IMR-90 (cell line): ENCODE data around the gene NUDT6. TPM values are rescaled to one million over a fixed set of nuclear protein-coding genes. Genes with fewer than 3 reads are reported as not detected.

Experiments used
- ATAC-seq: fragments of 200-7000 bp; cut with Tn5 transposase; 2 replicates; pipeline ENCODE4 v1.9.1; 2020; ENCODE audit warnings: low read depth, mild to moderate bottlenecking, moderate library complexity
- BruUV-seq: library from RNA; stranded (reverse); fragments of 400-500 nt; replicated peaks from 2 replicates; lab custom pipeline; 2021; lab: Mats Ljungman, UMichigan
- CTCF ChIA-PET: fragments of 300-600 bp; formaldehyde crosslinking; extraction: SDS; loops from one replicate; lab custom pipeline; 2021; ENCODE audit warnings: antibody characterized with exemption; lab: Yijun Ruan, JAX
- POLR2A ChIA-PET: fragments of 300-600 bp; sonication (Branson Sonifier 250); formaldehyde crosslinking; loops from one replicate; lab custom pipeline; 2022; ENCODE audit warnings: antibody characterized with exemption; ENCODE audit not compliant: unreplicated experiment; lab: Charles Lee
- DNase-seq: peaks from one replicate; pipeline ENCODE4 v3.0.0; 2013
- H2AFZ ChIP-seq: replicated peaks from 2 replicates; pipeline ENCODE3; 2013; ENCODE audit warnings: low read length, mild to moderate bottlenecking; ENCODE audit not compliant: poor library complexity
- H2AK5ac ChIP-seq: 2 replicates; pipeline ENCODE4 v1.6.1; 2013; ENCODE audit warnings: low read depth, low read length, inconsistent platforms
- H2AK9ac ChIP-seq: replicated peaks from 2 replicates; pipeline ENCODE3; 2013; ENCODE audit warnings: mild to moderate bottlenecking, low read depth, low read length, moderate library complexity; ENCODE audit not compliant: poor library complexity
- H2BK120ac ChIP-seq: 2 replicates; pipeline ENCODE4 v1.6.1; 2013; ENCODE audit warnings: low read depth, low read length, inconsistent platforms
- H2BK15ac ChIP-seq: 3 replicates; pipeline ENCODE4 v1.6.1; 2013; ENCODE audit warnings: low read depth, low read length, inconsistent platforms
- H2BK20ac ChIP-seq: 2 replicates; pipeline ENCODE4 v1.6.1; 2013; ENCODE audit warnings: low read depth, mild to moderate bottlenecking, inconsistent platforms, low read length, moderate library complexity
- H2BK5ac ChIP-seq: 2 replicates; pipeline ENCODE4 v1.6.1; 2013; ENCODE audit warnings: mild to moderate bottlenecking, low read depth, low read length, inconsistent platforms; ENCODE audit not compliant: poor library complexity, severe bottlenecking
- H3K14ac ChIP-seq: replicated peaks from 2 replicates; pipeline ENCODE4 v1.6.1; 2013; ENCODE audit warnings: low read depth, low read length, inconsistent platforms
- H3K18ac ChIP-seq: 2 replicates; pipeline ENCODE4 v1.6.1; 2013; ENCODE audit warnings: low read depth, low read length, control low read depth
- H3K23ac ChIP-seq: 2 replicates; pipeline ENCODE4 v1.6.1; 2013; ENCODE audit warnings: low read depth, low read length, inconsistent platforms
- H3K27ac ChIP-seq: 2 replicates; pipeline ENCODE4 v1.5.1; 2013; ENCODE audit warnings: mild to moderate bottlenecking, control low read depth, low read length; ENCODE audit not compliant: insufficient read depth
- H3K27me3 ChIP-seq: 2 replicates; pipeline ENCODE4 v1.6.1; 2013; ENCODE audit warnings: low read length; ENCODE audit not compliant: control insufficient read depth, insufficient read depth
- H3K36me3 ChIP-seq: 2 replicates; pipeline ENCODE4 v1.6.1; 2013; ENCODE audit warnings: low read length, mixed read lengths; ENCODE audit not compliant: control insufficient read depth, insufficient read depth
- H3K4ac ChIP-seq: 2 replicates; pipeline ENCODE4 v1.6.1; 2013; ENCODE audit warnings: low read depth, low read length, inconsistent platforms
- H3K4me1 ChIP-seq: 2 replicates; pipeline ENCODE4 v1.6.1; 2013; ENCODE audit warnings: low read length, mixed read lengths; ENCODE audit not compliant: control insufficient read depth, insufficient read depth
- H3K4me2 ChIP-seq: 2 replicates; pipeline ENCODE4 v1.6.1; 2013; ENCODE audit warnings: low read depth, mild to moderate bottlenecking, control low read depth, low read length, moderate library complexity
- H3K4me3 ChIP-seq: 2 replicates; pipeline ENCODE4 v1.5.1; 2013; ENCODE audit warnings: low read depth, mild to moderate bottlenecking, control low read depth, low read length, moderate library complexity; ENCODE audit not compliant: insufficient read depth
- H3K56ac ChIP-seq: 2 replicates; pipeline ENCODE4 v1.6.1; 2013; ENCODE audit warnings: low read length, inconsistent platforms; ENCODE audit not compliant: insufficient read depth; ENCODE audit errors: extremely low read depth
- H3K79me1 ChIP-seq, 2 experiments: 2 replicates each; pipeline ENCODE4 v1.6.1; 2013; ENCODE audit warnings: low read length in 2 of 2, inconsistent platforms in 1 of 2, low read depth in 1 of 2
- H3K9ac ChIP-seq: 2 replicates; pipeline ENCODE4 v1.6.1; 2013; ENCODE audit warnings: low read depth, low read length, control low read depth
- H3K9me1 ChIP-seq: 2 replicates; pipeline ENCODE4 v1.6.1; 2013; ENCODE audit warnings: low read length, inconsistent platforms; ENCODE audit not compliant: insufficient read depth
- H3K9me3 ChIP-seq: 2 replicates; pipeline ENCODE4 v1.6.1; 2013; ENCODE audit warnings: low read length; ENCODE audit not compliant: control insufficient read depth, insufficient read depth
- H4K20me1 ChIP-seq: 2 replicates; pipeline ENCODE4 v1.6.1; 2013; ENCODE audit warnings: low read length, inconsistent platforms; ENCODE audit not compliant: insufficient read depth
- H4K5ac ChIP-seq: 2 replicates; pipeline ENCODE4 v1.6.1; 2013; ENCODE audit warnings: mild to moderate bottlenecking, low read depth, low read length, control low read depth
- H4K8ac ChIP-seq, 2 experiments: 2 replicates each; pipeline ENCODE4 v1.6.1; 2013; ENCODE audit warnings: low read depth in 2 of 2, low read length in 2 of 2, control low read depth in 1 of 2, inconsistent platforms in 1 of 2
- H4K91ac ChIP-seq: 2 replicates; pipeline ENCODE4 v1.6.1; 2013; ENCODE audit warnings: low read depth, low read length, inconsistent platforms; ENCODE audit not compliant: insufficient read depth
- BHLHE40 ChIP-seq: fragments of 150-350 bp; IDR thresholded peaks from 2 replicates; pipeline ENCODE4 v1.6.1; 2016; ENCODE audit warnings: mild to moderate bottlenecking, low read depth, low read length
- CEBPB ChIP-seq: IDR thresholded peaks from 2 replicates; pipeline ENCODE4 v1.6.1; 2012; ENCODE audit warnings: low read depth, low read length, improper control_type of control experiment
- CHD1 ChIP-seq: IDR thresholded peaks from 2 replicates; pipeline ENCODE4 v1.6.1; 2012; ENCODE audit warnings: low read depth, low read length, improper control_type of control experiment
- CTCF ChIP-seq: conservative IDR thresholded peaks from 2 replicates; pipeline ENCODE4 v1.5.1; 2012; ENCODE audit warnings: mild to moderate bottlenecking, low read depth, low read length, improper control_type of control experiment
- MAFK ChIP-seq: IDR thresholded peaks from 2 replicates; pipeline ENCODE4 v1.6.1; 2012; ENCODE audit warnings: low read depth, low read length, improper control_type of control experiment
- MXI1 ChIP-seq: IDR thresholded peaks from 2 replicates; pipeline ENCODE4 v1.6.1; 2012; ENCODE audit warnings: low read depth, mild to moderate bottlenecking, low read length, moderate library complexity, borderline replicate concordance
- RAD21 ChIP-seq: IDR thresholded peaks from 2 replicates; pipeline ENCODE4 v1.6.1; 2012; ENCODE audit warnings: low read length, improper control_type of control experiment
- RCOR1 ChIP-seq: IDR thresholded peaks from 2 replicates; pipeline ENCODE4 v1.6.1; 2012; ENCODE audit warnings: mild to moderate bottlenecking, low read length, improper control_type of control experiment; ENCODE audit not compliant: insufficient replicate concordance
- USF2 ChIP-seq: fragments of 150-350 bp; IDR thresholded peaks from 2 replicates; pipeline ENCODE4 v1.6.1; 2017; ENCODE audit warnings: mild to moderate bottlenecking, antibody characterized with exemption, low read length, low read depth
- WGBS, 2 experiments: methylation state at CpG; one replicate each; pipeline versions ENCODE4 v1.1.5 to v1.1.7; 2013; ENCODE audit warnings: missing lambda C conversion rate in 2 of 2; ENCODE audit not compliant: insufficient read length in 1 of 2; ENCODE audit errors: extremely low coverage in 2 of 2; 5-methylcytosine and 5-hydroxymethylcytosine counted together
- dilution Hi-C: fragments of 300-500 bp; cut with HindIII; formaldehyde crosslinking; loops from one replicate; pipeline ENCODE4 v1.14.3; 2018; ENCODE audit warnings: low sequenced_read_pairs; ENCODE audit not compliant: unreplicated experiment
- in situ Hi-C: fragments of 300-500 bp; cut with MboI; formaldehyde crosslinking; loops from 3 replicates; pipeline ENCODE4 v1.14.3; 2019; ENCODE audit warnings: low sequenced_read_pairs, inconsistent platforms, mixed read lengths
- intact Hi-C: fragments of 100-400 bp; cut with micrococcal nuclease; formaldehyde crosslinking; loops from 2 replicates; pipeline ENCODE4 v1.10.0; 2022
- polyA plus RNA-seq, 3 experiments: library from polyadenylated mRNA; depleted of rRNA; stranded (reverse); fragments of >200 nt; gene quantifications; 2 replicates each; pipeline ENCODE4 v1.2.3, GENCODE V29; 2012; ENCODE audit warnings: low replicate concordance in 1 of 3
- total RNA-seq: library from RNA; depleted of rRNA; stranded (reverse); fragments of >200 nt; gene quantifications from 2 replicates; pipeline ENCODE4 v1.2.3, GENCODE V29; 2012

NUDT6 gene
- total and polyA plus RNA-seq, 2 of the 4 experiments (the other 2 are of a cell fraction) = 2.7 to 4.8 TPM

- no peak for TF ChIP-seq CTCF
Observed at GRCh38 chr4:122912810-122913575, 9.4 kb downstream of the NUDT6 start (continued).

- dilution Hi-C loops (loop anchor here (25.0 kb wide), 2 partner anchors 149 to 299 kb away; partner anchors contain the start of gene IL21), intact Hi-C loops (loop anchor here (5.0 kb wide), 1 partner anchor 309 kb away; no protein-coding TSS in a partner anchor), in situ Hi-C loops (loop anchor here (25.0 kb wide), 1 partner anchor 599 kb away; no protein-coding TSS in a partner anchor)
- Histone ChIP-seq H3K4me2 (no peak overlapping the region), H3K9me3 (no peaks in the 10 kb centered on the region), H4K91ac (no peak overlapping the region), H3K56ac (no peak overlapping the region), H3K4me3 (no peak overlapping the region), H3K27ac (no peak overlapping the region), H2AK5ac (no peak overlapping the region), H2BK15ac (no peak overlapping the region), H3K18ac (no peak overlapping the region; the same call in 1 of the 2 replicates), H3K4ac (no peak overlapping the region), H2BK120ac (no peak overlapping the region), H3K9ac (no peak overlapping the region), H4K5ac (no peak overlapping the region), H4K20me1 (no peaks in the 10 kb centered on the region), H3K4me1 (peaks cover 8% of the 10 kb centered on the region), H3K36me3 (no peaks in the 10 kb centered on the region; the same call in 1 of the 2 replicates), H2AFZ (no peak overlapping the region), H3K27me3 (no peaks in the 10 kb centered on the region), H2AK9ac (no peak overlapping the region), H4K8ac (no peak overlapping the region), H2BK5ac (no peak overlapping the region), H2BK20ac (no peak overlapping the region), H3K79me1 (peaks cover 4 to 6% of the 10 kb centered on the region in 2 experiments; a peak in 2 of 4 replicates), H3K9me1 (peaks cover 5% of the 10 kb centered on the region; the same call in 1 of the 2 replicates), H3K14ac (no peak overlapping the region), H3K23ac (no peak overlapping the region)
- BruUV-seq = no TSS peak
- ChIA-PET POLR2A (no interaction called here), CTCF (no interaction called here)
- no peak for TF ChIP-seq CTCF
- TF ChIP-seq USF2 = no peak
- TF ChIP-seq MXI1 = no peak
- TF ChIP-seq MAFK = no peak
- TF ChIP-seq BHLHE40 = no peak
- no peak for TF ChIP-seq CHD1
- no peak for TF ChIP-seq CEBPB
- no peak for TF ChIP-seq RAD21
- TF ChIP-seq RCOR1 = no peak
- DNase-seq = no peak
- no peak for ATAC-seq
- no CpG with 5 or more reads among the region's 1 CpG for WGBS, 2 experiments
Observed at GRCh38 chr4:122911588-122911987, 10.8 kb downstream of the NUDT6 start.
